GM19043 (cell line): Measurements from ENCODE around the gene USP5.
"Not testable (repeated sequence)": the region's sequence is repeated elsewhere in the genome, so short reads cannot be mapped to it uniquely, and the experiment has no call there.

ENCODE experiments used
- ATAC-seq: cut with Tn5 transposase; IDR thresholded peaks from one replicate; pipeline ENCODE4 v1.9.1; 2021; ENCODE audit warnings: low read depth; ENCODE audit not compliant: unreplicated experiment

Gene USP5

DNA sequence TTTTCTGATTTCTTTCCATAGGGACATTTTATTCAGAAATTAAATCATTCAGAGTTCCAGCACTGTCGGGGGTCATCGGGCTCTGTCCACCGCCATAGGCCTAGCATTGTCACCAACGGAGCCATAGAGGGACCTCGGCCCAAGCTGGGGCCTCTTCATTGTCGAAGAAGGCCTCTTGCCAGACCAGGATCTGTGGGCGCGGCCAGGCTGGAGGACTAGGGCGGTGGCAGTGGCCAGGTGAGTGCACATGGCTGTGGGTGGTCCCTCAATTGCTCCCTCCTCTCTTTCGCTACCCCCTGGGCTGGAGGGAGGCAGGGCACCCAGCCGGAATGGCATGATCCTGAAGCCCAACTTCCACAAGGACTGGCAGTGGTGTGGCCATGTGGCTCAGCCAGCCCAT is 31.7 kb downstream of the USP5 start:
- no peak for ATAC-seq

DNA sequence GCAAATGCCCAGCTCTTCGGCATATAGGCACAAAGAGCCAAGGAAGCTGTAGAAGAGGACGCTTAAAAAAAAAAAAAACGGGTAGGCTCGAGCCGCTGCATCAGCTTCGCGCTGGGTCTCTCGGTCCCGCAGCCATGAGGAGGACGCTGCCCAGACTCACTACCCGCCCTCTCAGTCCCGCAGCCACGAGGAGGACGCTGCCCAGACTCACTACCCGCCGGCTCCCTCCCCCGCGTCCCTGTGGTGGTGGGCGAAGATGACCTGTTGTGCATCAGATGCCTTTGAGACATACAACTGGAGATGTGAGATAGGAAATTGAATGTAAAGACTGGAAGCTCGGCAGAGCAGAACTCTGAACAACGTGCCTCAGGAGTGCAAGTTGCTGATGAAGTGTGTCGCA is 32.6 kb downstream of the USP5 start:
- ATAC-seq, result no peak

GRCh38 chr12:6886206-6886999 is 34.5 kb downstream of the USP5 start:
- not testable (repeated sequence) for ATAC-seq

- ATAC-seq, result no peak
These were observed 35.5 kb downstream of the USP5 start for GRCh38 chr12:6887460-6887859.

GRCh38 chr12:6888360-6888759 is 36.4 kb downstream of the USP5 start:
- ATAC-seq, result no peak

DNA sequence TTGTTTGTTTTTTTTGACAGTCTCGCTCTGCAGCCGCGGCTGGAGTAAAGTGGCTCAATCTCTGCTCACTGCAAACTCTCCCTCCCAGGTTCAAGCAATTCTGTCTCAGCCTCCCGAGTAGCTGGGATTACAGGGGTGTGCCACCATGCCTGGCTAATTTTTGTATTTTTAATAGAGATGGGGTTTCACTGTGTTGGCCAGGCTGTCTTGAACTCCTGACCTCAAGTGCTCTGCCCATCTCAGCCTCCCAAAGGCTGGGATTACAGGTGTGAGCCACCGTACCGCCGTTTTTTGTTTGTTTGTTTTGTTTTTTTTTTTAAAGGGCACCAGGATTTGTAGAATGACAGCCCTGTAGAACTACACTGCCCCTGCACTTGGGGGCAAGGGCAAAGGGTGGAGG is 36.8 kb downstream of the USP5 start:
- not testable (repeated sequence) for ATAC-seq

- not testable (repeated sequence) for ATAC-seq
These were observed 38.0 kb downstream of the USP5 start for GRCh38 chr12:6889775-6890573.

DNA sequence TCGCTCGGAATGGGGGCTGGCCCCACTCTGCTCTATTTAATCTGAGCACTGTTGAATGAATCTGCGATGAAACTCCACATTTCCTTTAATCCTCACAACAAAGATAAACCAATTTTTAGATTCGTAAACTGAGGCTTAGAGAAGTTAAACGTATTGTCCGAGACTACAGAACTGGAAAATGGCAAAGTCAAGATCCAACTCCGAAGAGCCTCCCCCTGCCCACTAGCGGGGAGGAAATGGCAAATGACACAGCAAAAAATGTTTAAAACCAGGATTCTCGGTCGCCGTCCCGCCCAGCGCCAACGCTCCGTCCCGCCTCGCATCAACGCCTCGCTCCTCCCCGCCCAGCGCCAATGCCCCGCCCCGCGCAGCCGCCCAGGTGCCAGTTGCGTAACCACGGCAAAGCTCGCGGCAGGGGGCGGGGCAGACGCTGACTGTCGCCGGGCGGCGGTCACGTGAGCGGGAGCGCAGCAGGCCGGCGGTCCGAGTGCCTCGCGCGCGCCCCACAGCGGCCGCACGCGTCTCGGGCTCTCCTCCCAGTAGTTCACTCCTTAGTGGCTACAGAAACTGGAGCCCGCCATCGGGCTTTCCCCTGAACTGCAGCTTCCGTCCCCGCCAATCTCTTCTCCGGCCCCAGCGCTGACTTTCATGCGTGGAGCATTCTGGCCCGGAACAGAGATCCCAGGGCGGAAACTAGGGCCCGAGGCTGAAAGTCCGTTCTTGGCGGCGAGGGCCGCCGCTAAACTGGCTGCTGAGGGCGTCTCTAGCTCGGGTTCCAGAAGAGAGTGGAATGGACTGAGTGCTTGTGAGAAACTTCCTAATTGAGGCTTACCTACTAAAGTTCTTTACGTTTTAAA is 39.1 kb downstream of the USP5 start:
- ATAC-seq, result peak; percentile 90

DNA sequence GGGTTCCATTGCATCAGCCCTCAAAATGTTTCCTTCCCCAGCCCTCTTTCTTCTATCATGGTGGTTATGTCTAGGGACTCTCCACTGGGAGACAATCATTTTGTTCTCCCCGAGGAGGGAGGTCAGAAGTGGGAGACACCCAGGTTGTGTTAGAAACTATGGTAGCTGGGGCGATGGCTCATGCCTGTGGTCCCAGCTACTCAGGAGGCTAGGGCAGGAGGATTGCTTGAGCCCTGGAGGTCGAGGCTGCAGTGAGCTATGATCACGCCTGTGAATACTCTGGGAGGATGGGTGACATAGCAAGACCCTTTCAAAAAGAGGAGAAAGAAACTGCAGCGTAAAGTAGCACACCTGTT is 39.7 kb downstream of the USP5 start:
- ATAC-seq, result no peak

DNA sequence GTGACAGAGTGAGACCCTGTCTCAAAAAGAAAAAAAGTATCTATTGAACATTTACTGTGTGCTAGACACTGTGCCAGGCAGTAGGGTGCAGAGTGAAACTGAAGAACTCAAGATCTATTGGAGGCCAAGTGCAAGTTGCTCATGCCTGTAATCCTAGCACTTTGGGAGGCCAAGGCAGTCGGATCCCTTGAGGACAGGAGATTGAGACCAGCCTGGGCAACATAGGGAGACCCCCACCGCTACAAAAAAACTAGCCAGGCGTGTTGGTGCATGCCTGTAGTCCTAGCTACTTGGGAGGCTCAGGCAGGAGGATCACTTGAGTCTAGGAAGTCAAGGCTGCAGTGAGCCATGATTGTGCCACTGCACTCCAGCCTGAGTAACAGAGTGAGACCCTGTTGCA is 40.7 kb downstream of the USP5 start:
- not testable (repeated sequence) for ATAC-seq

GRCh38 chr12:6894321-6894720 is 42.4 kb downstream of the USP5 start:
- no peak for ATAC-seq

- ATAC-seq, result no peak
These were observed 45.0 kb downstream of the USP5 start for GRCh38 chr12:6896846-6897435.

GRCh38 chr12:6899427-6899826 is 47.5 kb downstream of the USP5 start:
- no peak for ATAC-seq

DNA sequence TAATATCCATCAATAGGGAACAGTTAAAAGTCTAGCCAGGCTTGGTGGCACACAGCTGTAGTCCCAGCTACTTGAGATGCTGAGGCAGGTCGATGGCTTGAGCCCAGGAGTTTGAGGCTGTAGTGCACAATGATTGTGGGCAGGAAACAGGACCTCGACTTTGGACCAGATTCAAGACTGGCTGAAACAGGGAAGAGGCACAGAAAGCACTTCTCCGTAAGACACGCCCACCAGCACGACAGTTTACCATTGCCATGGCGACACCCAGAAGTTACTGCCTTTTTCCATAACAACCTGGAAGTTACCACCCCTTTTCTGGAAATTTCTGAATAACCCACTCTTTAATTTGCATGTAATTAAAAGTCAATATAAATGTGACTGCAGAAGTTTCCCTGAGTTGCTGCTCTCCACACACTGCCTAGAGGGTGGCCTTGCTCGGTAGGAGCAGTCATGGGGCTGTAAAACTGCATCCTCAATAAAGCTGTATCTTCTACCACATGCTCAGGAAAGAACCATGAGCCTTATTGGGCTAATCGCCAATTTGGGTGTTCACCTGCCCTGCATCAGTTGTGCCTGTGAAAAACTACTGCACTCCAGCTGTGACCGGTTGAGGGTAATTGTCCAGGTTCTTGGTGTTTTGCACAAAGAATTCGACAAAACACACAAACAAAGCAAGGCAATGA is 48.0 kb downstream of the USP5 start:
- ATAC-seq, result no peak

DNA sequence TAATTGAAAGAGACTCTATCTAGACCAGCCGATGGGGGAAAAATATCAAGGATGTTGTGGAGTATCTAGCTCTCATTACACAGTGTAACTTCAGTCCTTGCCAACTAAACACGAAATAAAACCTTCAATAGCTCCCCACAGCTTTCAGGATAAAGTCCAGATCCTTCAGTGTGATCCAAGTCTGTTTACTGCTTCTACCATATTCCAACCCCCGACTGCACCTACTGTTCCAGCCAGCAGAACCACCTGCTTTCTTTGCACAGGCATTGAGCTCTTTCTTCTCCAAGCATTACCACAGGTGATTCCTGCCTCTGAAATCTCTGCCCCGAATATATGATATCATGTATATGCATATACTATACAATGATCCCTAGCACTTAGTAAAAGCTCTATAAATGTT is 50.5 kb downstream of the USP5 start:
- no peak for ATAC-seq

DNA sequence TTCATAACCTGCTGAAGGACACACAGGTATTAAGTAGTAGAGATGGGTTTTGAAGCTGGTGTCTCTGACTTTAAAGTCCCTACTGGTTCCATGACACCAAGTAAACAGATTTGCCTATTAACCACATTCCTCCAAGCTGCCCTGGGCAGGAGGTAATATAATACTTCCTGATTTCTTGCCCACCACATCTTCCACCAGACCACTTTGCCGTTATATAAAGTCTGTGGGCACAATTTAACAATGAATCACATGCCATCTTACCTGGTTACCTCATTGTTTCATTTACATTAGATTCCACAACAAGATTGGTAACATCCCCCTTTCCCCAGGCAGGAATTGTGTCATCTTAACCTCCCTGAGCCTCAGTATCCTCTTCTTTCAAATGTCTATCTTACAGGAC is 51.8 kb downstream of the USP5 start:
- no peak for ATAC-seq

- peak; percentile 93 for ATAC-seq
These were observed 52.6 kb downstream of the USP5 start, which contains the start of gene LRRC23 for GRCh38 chr12:6904280-6905276. LRRC23 (plus strand) TSS chr12:6904822; CDS start chr12:6905634, 812 bp downstream.

DNA sequence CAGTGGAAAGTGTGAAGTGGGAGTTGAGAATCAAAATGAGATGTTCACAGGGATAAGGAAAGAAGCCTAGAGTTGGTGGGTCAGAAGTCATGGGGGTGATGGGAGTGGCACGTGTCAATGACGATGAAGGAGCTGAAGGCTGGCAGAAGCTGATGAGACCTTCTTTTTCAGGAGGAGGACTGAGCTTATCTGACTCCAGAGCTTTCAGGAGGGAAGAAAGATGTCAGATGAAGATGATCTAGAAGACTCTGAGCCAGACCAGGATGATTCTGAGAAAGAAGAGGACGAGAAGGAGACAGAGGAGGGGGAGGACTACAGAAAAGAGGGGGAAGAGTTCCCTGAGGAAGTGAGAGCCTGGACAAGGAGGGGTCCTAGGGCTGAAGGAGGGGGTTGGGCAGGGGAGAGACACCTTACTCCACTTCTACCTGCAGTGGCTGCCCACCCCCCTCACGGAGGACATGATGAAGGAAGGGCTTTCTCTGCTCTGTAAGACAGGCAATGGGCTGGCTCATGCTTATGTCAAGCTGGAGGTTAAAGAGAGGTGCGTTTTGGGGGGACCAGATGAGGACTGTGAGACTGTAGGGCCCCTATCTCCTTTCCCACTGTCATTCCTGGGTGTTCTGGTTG is 53.6 kb downstream of the USP5 start:
- no peak for ATAC-seq
